Measurements from ENCODE around the gene TMTC2.

GRCh38 chr12:82919388-82920054, 232.8 kb downstream of the TMTC2 start:
- no peak for TF ChIP-seq GATA2 (IDR thresholded peaks at IDR 0.05; ENCODE audit: low read depth, low read length)
- peak; percentile 43; the same call in 1 of the 2 replicates for TF ChIP-seq GATA3 (IDR thresholded peaks at IDR 0.05; ENCODE audit: low read depth, low read length)
